Naive thymus-derived CD4-positive, alpha-beta T cell (primary cell): ENCODE data around the gene REL. TPM values are rescaled to one million over a fixed set of nuclear protein-coding genes. Genes with fewer than 3 reads are reported as not detected.
"Not testable (repeated sequence)": the region's sequence is repeated elsewhere in the genome, so short reads cannot be mapped to it uniquely, and the experiment has no call there.

Source experiments
- ATAC-seq: fragments of 150-1000 bp; cut with Tn5 transposase; 2 replicates; pipeline ENCODE4 v1.10.0; 2021; ENCODE audit warnings: mild to moderate bottlenecking, moderate library complexity
- CTCF ChIA-PET: fragments of 350-600 bp; sonication (Branson Sonifier 250); formaldehyde crosslinking; loops from one replicate; lab custom pipeline; 2021; ENCODE audit warnings: antibody characterized with exemption; lab: Charles Lee
- POLR2A ChIA-PET: fragments of 350-600 bp; sonication (Branson Sonifier 250); formaldehyde crosslinking; loops from one replicate; lab custom pipeline; 2021; ENCODE audit warnings: antibody characterized with exemption, inconsistent platforms; lab: Charles Lee
- DNase-seq, 9 donors: peaks; one replicate each; pipeline versions ENCODE4 v3.0.0 to v3.0.0-alpha.2; 2020 to 2022; ENCODE audit warnings: mixed read lengths in 1 of 9
- H3K27ac ChIP-seq: one replicate; pipeline ENCODE4 v1.7.0; 2013; ENCODE audit warnings: mild to moderate bottlenecking, low read depth, low read length, moderate library complexity
- H3K27me3 ChIP-seq, 2 donors: one replicate each; pipeline ENCODE4 v1.7.0; 2013; ENCODE audit warnings: low read length in 2 of 2, mild to moderate bottlenecking in 2 of 2, moderate library complexity in 2 of 2; ENCODE audit not compliant: control insufficient read depth in 2 of 2, insufficient read depth in 2 of 2
- H3K36me3 ChIP-seq, 3 experiments: 1 replicate in 2 of 3; 2 replicates in 1 of 3; pipeline ENCODE4 v1.7.0; 2013; ENCODE audit warnings: low read length in 3 of 3, mild to moderate bottlenecking in 3 of 3, moderate library complexity in 1 of 3; ENCODE audit not compliant: insufficient read depth in 3 of 3, control insufficient read depth in 2 of 3
- H3K4me1 ChIP-seq, 2 donors: one replicate each; pipeline ENCODE4 v1.7.0; 2013; ENCODE audit warnings: low read length in 2 of 2, mild to moderate bottlenecking in 2 of 2, moderate library complexity in 1 of 2; ENCODE audit not compliant: control insufficient read depth in 2 of 2, insufficient read depth in 2 of 2
- H3K4me3 ChIP-seq: 2 replicates; pipeline ENCODE4 v1.7.0; 2013; ENCODE audit warnings: mild to moderate bottlenecking, low read length
- H3K9me3 ChIP-seq, 3 experiments: 1 replicate in 2 of 3; 2 replicates in 1 of 3; pipeline ENCODE4 v1.7.0; 2013; ENCODE audit warnings: low read length in 3 of 3; ENCODE audit not compliant: control insufficient read depth in 2 of 3
- H3K27ac Mint-ChIP-seq, 9 donors: one replicate each; pipeline ENCODE4 v1.8.0; 2020 to 2022; ENCODE audit warnings: mixed read lengths in 9 of 9, mild to moderate bottlenecking in 8 of 9, moderate library complexity in 5 of 9, inconsistent platforms in 2 of 9
- H3K27me3 Mint-ChIP-seq, 5 donors: one replicate each; pipeline ENCODE4 v1.8.0; 2021 to 2022; ENCODE audit warnings: mixed read lengths in 5 of 5, mild to moderate bottlenecking in 1 of 5
- H3K36me3 Mint-ChIP-seq, 5 donors: one replicate each; pipeline ENCODE4 v1.8.0; 2020 to 2022; ENCODE audit warnings: mixed read lengths in 5 of 5, mild to moderate bottlenecking in 3 of 5, inconsistent platforms in 1 of 5
- H3K4me1 Mint-ChIP-seq, 7 donors: one replicate each; pipeline ENCODE4 v1.8.0; 2020 to 2022; ENCODE audit warnings: mixed read lengths in 7 of 7, mild to moderate bottlenecking in 3 of 7, inconsistent platforms in 1 of 7
- H3K4me3 Mint-ChIP-seq, 10 donors: one replicate each; pipeline ENCODE4 v1.8.0; 2020 to 2022; ENCODE audit warnings: mild to moderate bottlenecking in 10 of 10, mixed read lengths in 10 of 10, moderate library complexity in 6 of 10, inconsistent platforms in 2 of 10
- H3K9me3 Mint-ChIP-seq, 11 donors: one replicate each; pipeline ENCODE4 v1.8.0; 2020 to 2022; ENCODE audit warnings: mixed read lengths in 11 of 11, mild to moderate bottlenecking in 4 of 11, inconsistent platforms in 1 of 11, moderate library complexity in 1 of 11
- intact Hi-C, 2 donors: fragments of 100-400 bp; cut with micrococcal nuclease; formaldehyde crosslinking; loops; one replicate each; pipeline ENCODE4 v1.15.1; 2023
- polyA plus RNA-seq, 2 donors: library from polyadenylated mRNA; unstranded; fragments of 300-500 nt; fragmentation: Illumina TruSeq; gene quantifications; one replicate each; pipeline ENCODE4 v1.2.3, GENCODE V29; 2021
- total RNA-seq, 6 experiments: library from RNA in 5 of 6; stranded (reverse) in 5 of 6; gene quantifications; 1 replicate in 5 of 6; 2 replicates in 1 of 6; pipeline ENCODE4 v1.2.3 and lab custom pipeline; 2021 to 2026

The REL gene
- total and polyA plus RNA-seq, 7 experiments from 2014 or later, result 10.9 to 78.8 (median 21.8) TPM

DNA sequence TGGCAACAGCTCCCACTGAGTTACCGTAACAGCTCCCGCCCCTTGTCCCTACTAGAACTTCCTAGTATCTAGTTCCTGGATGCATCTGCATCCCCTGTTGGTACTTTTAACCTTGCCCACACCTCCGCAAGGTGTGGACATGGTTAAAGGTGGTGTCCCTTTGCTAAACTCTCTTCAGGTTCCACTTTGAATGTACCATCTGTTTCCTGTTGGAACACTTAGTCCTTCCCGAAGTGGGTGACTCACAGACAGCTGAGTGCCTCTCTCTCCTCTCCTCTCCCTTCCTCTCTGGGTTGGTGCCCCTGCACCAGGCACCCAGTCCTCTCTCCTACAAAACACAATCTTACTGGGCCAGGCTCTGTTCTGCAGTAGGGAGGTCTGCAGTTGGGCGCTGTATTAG is 19.6 kb upstream of the REL start:
- peaks cover 0 to 11% (median 1%) of the 10 kb centered on the region in 11 donors for H3K9me3 Mint-ChIP-seq
- no peak for ATAC-seq
- H3K27me3 ChIP-seq, result no peaks in the 10 kb centered on the region
- H3K36me3 ChIP-seq, result no peaks in the 10 kb centered on the region
- H3K27ac Mint-ChIP-seq, result no peak overlapping the region
- POLR2A ChIA-PET, result no interaction called here
- DNase-seq, result no peak
- no peak overlapping the region for H3K4me3 ChIP-seq
- H3K36me3 Mint-ChIP-seq, result peaks cover 0 to 11% (median under 1%) of the 10 kb centered on the region in 5 donors
- no peaks in the 10 kb centered on the region for H3K9me3 ChIP-seq
- no peaks in the 10 kb centered on the region for H3K4me1 ChIP-seq
- peaks cover 0 to 4% (median 0%) of the 10 kb centered on the region in 5 donors for H3K27me3 Mint-ChIP-seq
- H3K27ac ChIP-seq, result no peak overlapping the region
- CTCF ChIA-PET, result no interaction called here
- peaks cover under 1 to 13% (median 3%) of the 10 kb centered on the region in 7 donors for H3K4me1 Mint-ChIP-seq
- H3K4me3 Mint-ChIP-seq, result no peak overlapping the region
- intact Hi-C loops, result no loop called here

DNA sequence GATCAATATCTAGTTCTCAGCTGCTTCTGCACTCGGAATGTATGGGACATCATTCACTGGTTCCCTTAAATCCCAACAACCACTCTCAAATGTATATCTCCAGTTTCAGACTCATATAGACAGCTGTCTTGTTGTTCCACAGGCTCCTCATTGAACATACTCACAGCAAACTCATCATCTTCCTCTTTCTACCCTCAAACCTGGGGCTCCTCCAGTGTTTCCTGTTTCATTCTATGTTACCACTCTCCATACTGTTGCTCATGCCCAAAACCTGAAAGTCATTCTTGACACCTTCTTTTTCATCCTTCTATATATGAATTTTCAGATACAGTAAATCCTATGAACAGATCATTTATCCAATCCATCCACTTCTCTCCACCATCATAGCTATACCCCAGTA is 18.7 kb upstream of the REL start:
- no peak for ATAC-seq
- peaks cover 0 to 5% (median 0%) of the 10 kb centered on the region in 3 experiments for H3K9me3 ChIP-seq
- no peaks in the 10 kb centered on the region for H3K27me3 ChIP-seq
- no peak overlapping the region for H3K27ac Mint-ChIP-seq
- H3K27ac ChIP-seq, result no peak overlapping the region
- H3K27me3 Mint-ChIP-seq, result peaks cover 0 to 4% (median 0%) of the 10 kb centered on the region in 5 donors
- no peak overlapping the region for H3K4me3 Mint-ChIP-seq
- H3K36me3 Mint-ChIP-seq, result peaks cover 4 to 17% (median 9%) of the 10 kb centered on the region in 5 donors
- H3K4me1 ChIP-seq, result peaks cover 6% of the 10 kb centered on the region in 2 donors
- no peaks in the 10 kb centered on the region for H3K36me3 ChIP-seq
- H3K9me3 Mint-ChIP-seq, result peaks cover 5 to 19% (median 9%) of the 10 kb centered on the region in 11 donors
- CTCF ChIA-PET, result no interaction called here
- intact Hi-C loops, result no loop called here
- peaks cover 9 to 20% (median 12%) of the 10 kb centered on the region in 7 donors for H3K4me1 Mint-ChIP-seq
- POLR2A ChIA-PET, result interaction anchor here (1.1 kb wide), 1 partner anchor 19 kb away, joined by 5 read pairs; the partner anchor contains the start of gene REL
- no peak overlapping the region for H3K4me3 ChIP-seq
- DNase-seq, result no peak

DNA sequence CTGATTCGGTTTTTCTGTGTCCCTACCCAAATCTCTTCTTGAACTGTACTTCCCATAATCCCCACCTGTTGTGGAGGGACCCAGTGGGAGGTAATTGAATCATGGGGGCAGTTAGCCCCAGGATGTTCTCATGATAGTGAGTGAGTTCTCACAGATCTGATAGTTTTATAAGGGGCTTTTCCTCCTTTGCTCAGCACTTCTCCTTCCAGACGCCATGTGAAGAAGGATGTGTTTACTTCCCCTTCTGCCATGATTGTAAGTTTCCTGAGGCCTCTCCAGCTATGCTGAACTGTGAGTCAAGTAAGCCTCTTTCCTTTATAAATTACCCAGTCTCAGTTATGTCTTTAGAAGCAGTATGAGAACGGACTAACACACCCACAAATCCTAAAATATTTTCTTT is 16.0 kb upstream of the REL start:
- H3K27ac Mint-ChIP-seq, ATAC-seq, CTCF ChIA-PET, H3K27ac ChIP-seq, DNase-seq, H3K36me3 ChIP-seq, H3K9me3 ChIP-seq, H3K27me3 Mint-ChIP-seq, H3K27me3 ChIP-seq, intact Hi-C loops, H3K4me3 ChIP-seq: not testable (repeated sequence)
- Mint-ChIP-seq H3K4me3 (peak overlapping the region in 1 of 10 donors; percentile 22), H3K4me1 (peaks cover 18 to 27% (median 22%) of the 10 kb centered on the region in 7 donors), H3K36me3 (peaks cover 5 to 27% (median 13%) of the 10 kb centered on the region in 5 donors), H3K9me3 (peaks cover 10 to 28% (median 14%) of the 10 kb centered on the region in 11 donors)
- peaks cover 12 to 13% of the 10 kb centered on the region in 2 donors for H3K4me1 ChIP-seq
- POLR2A ChIA-PET, result interaction anchor here (0.9 to 5.9 kb wide), 3 partner anchors 8 to 16 kb away, joined by 3 to 38 read pairs (median 5); partner anchors contain the start of gene REL

DNA sequence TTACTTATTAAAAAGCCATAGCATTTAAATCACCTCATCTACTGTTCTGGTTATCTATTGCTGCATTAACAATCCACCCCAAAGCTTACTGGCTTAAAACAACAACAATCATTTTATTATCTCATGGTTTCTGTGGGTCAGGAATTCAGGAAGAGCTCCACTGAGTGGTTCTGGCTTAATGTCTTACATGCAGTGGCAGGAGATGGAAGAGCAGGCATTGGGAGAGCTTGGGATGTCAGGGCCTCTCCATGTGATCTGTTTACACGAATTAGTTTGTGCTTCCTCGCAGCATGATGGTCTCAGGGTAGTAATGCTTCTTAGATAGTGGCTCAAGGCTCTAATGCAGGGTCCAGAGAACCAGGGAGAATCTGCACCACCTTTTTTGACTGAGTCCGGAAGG is 14.4 kb upstream of the REL start:
- H3K4me1 Mint-ChIP-seq, result peaks cover 18 to 25% (median 22%) of the 10 kb centered on the region in 7 donors
- ChIA-PET POLR2A (interaction anchor here (5.9 kb wide), 1 partner anchor 14 kb away, joined by 38 read pairs; the partner anchor contains the start of gene REL), CTCF (no interaction called here)
- Histone ChIP-seq H3K27me3 (no peaks in the 10 kb centered on the region), H3K36me3 (no peaks in the 10 kb centered on the region), H3K4me3 (no peak overlapping the region), H3K4me1 (peaks cover 12 to 13% of the 10 kb centered on the region in 2 donors), H3K27ac (no peak overlapping the region), H3K9me3 (peaks cover 0 to 5% (median 0%) of the 10 kb centered on the region in 3 experiments)
- H3K36me3 Mint-ChIP-seq, result peaks cover 5 to 26% (median 13%) of the 10 kb centered on the region in 5 donors
- H3K27ac Mint-ChIP-seq, result peak overlapping the region; percentile 4 to 94 (median 59)
- intact Hi-C loops, result loop anchor here in 1 of 2 donors (1.0 kb wide), 1 partner anchor 48 kb away; no protein-coding TSS in a partner anchor
- H3K9me3 Mint-ChIP-seq, result peaks cover 9 to 28% (median 14%) of the 10 kb centered on the region in 11 donors
- ATAC-seq, result no peak
- H3K4me3 Mint-ChIP-seq, result peak overlapping the region in 8 of 10 donors; percentile 4 to 81 (median 56)
- H3K27me3 Mint-ChIP-seq, result no peaks in the 10 kb centered on the region
- DNase-seq, result no peak

DNA sequence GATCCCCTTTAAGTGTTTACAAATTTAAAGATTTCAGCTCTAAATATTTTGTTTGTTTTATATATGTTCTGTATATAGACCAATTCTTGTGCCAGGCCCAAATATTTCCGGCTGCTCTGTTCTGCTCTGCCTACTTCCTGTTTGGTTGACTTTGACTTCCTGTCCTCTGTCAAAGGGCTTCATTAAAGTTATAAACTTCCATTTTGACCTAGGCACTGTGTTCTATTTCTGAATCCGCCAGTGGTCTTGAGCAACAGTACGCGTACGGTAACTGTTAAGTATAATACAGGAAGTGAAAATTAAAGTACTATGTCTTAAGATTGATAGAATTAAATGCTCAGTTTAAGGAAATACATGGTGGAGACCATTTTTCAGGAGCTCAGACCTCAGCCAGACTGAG is 13.5 kb upstream of the REL start:
- Mint-ChIP-seq H3K9me3 (peaks cover 9 to 28% (median 14%) of the 10 kb centered on the region in 11 donors), H3K27ac (peak overlapping the region; percentile 51 to 94 (median 85)), H3K4me3 (peak overlapping the region; percentile 36 to 81 (median 65)), H3K27me3 (no peaks in the 10 kb centered on the region), H3K36me3 (peaks cover 5 to 26% (median 10%) of the 10 kb centered on the region in 5 donors), H3K4me1 (peaks cover 17 to 25% (median 22%) of the 10 kb centered on the region in 7 donors)
- peaks cover 0 to 5% (median 0%) of the 10 kb centered on the region in 3 experiments for H3K9me3 ChIP-seq
- peak; percentile 92 for ATAC-seq
- no peaks in the 10 kb centered on the region for H3K27me3 ChIP-seq
- ChIA-PET CTCF (no interaction called here), POLR2A (interaction anchor here (5.9 kb wide), 1 partner anchor 13 kb away, joined by 38 read pairs; the partner anchor contains the start of gene REL)
- no peak overlapping the region for H3K27ac ChIP-seq
- intact Hi-C loops, result loop anchor here (1.0 kb wide), 2 partner anchors 13 to 49 kb away; partner anchors contain the start of gene REL (in 1 of the 2)
- H3K4me3 ChIP-seq, result no peak overlapping the region
- H3K36me3 ChIP-seq, result no peaks in the 10 kb centered on the region
- peaks cover 12 to 13% of the 10 kb centered on the region in 2 donors for H3K4me1 ChIP-seq
- peak in 7 of 9 donors; percentile 22 to 68 (median 51) for DNase-seq

DNA sequence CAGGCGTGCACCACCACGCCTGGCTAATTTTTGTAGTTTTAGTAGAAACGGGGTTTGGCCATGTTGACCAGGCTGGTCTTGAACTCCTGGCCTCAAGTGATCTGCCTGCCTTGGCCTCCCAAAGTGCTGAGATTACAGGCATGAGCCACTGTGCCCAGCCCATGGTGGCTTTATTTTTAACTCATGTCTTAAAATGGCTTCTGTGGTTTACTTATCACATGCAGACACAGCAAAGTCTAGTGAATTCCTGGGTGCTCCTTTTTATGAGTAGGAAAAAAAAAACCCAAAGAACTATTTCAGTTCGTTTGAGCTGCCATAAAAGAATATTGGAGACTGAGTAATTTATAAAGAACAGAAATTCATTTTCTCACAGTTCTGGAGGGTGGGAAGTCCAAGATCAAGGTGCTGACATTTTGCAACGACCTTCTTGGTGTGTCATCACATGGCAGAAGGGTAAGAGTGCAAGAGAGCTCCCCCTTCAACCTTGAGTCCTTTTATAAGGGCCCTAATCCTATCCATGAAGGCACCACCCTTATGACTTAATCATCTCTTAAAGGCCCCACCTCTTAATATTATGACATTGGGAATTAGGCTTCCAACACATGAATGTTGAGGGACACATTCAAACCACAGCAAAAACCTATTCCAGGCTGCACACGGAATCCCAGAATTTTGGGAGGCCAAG is 12.6 kb upstream of the REL start:
- Histone ChIP-seq H3K9me3 (peaks cover 0 to 5% (median 0%) of the 10 kb centered on the region in 3 experiments), H3K27ac (no peak overlapping the region), H3K27me3 (no peaks in the 10 kb centered on the region), H3K36me3 (no peaks in the 10 kb centered on the region), H3K4me1 (peaks cover 12 to 13% of the 10 kb centered on the region in 2 donors), H3K4me3 (no peak overlapping the region)
- peak overlapping the region in 3 of 10 donors; percentile 27 to 81 (median 34) for H3K4me3 Mint-ChIP-seq
- no peaks in the 10 kb centered on the region for H3K27me3 Mint-ChIP-seq
- CTCF ChIA-PET, result no interaction called here
- ATAC-seq (no peak), DNase-seq (no peak)
- peaks cover 14 to 25% (median 22%) of the 10 kb centered on the region in 7 donors for H3K4me1 Mint-ChIP-seq
- POLR2A ChIA-PET, result interaction anchor here (5.9 kb wide), 1 partner anchor 12 kb away, joined by 38 read pairs; the partner anchor contains the start of gene REL
- peaks cover 7 to 28% (median 14%) of the 10 kb centered on the region in 11 donors for H3K9me3 Mint-ChIP-seq
- intact Hi-C loops, result loop anchor here in 1 of 2 donors (1.0 kb wide), 2 partner anchors 13 to 49 kb away; partner anchors contain the start of gene REL
- H3K36me3 Mint-ChIP-seq, result peaks cover 5 to 26% (median 9%) of the 10 kb centered on the region in 5 donors
- H3K27ac Mint-ChIP-seq, result peak overlapping the region in 6 of 9 donors; percentile 23 to 94 (median 82)
